ENCODE measurements around the gene ZNF490. TPM values are rescaled to one million over a fixed set of nuclear protein-coding genes. Genes with fewer than 3 reads are reported as not detected.

The ZNF490 gene
- total RNA-seq, 1 donor from 2014 or later: 12.2 TPM

- no peak overlapping the region for H3K27ac ChIP-seq
- intact Hi-C loops (cut with DNase I): no loop called here
- H3K4me3 ChIP-seq: no peak overlapping the region
- DNase-seq (no peak), ATAC-seq (no peak)
- peaks cover 11% of the 10 kb centered on the region for H3K36me3 ChIP-seq
- no peaks in the 10 kb centered on the region for H3K9me3 ChIP-seq
- no peak for TF ChIP-seq CTCF (IDR thresholded peaks at IDR 0.05)
- peaks cover 42% of the 10 kb centered on the region for H3K4me1 ChIP-seq
- H3K27me3 ChIP-seq: no peaks in the 10 kb centered on the region
These were observed 63.7 kb downstream of the ZNF490 start for GRCh38 chr19:12546903-12547302.

- DNase-seq (no peak), ATAC-seq (no peak)
- no peak for TF ChIP-seq CTCF (IDR thresholded peaks at IDR 0.05)
- Histone ChIP-seq H3K4me1 (peaks cover 42% of the 10 kb centered on the region), H3K27ac (no peak overlapping the region), H3K9me3 (no peaks in the 10 kb centered on the region), H3K27me3 (no peaks in the 10 kb centered on the region), H3K4me3 (no peak overlapping the region), H3K36me3 (peaks cover 16% of the 10 kb centered on the region)
- intact Hi-C loops (cut with DNase I): no loop called here
These were observed 64.5 kb downstream of the ZNF490 start for GRCh38 chr19:12546068-12546467.

- no peaks in the 10 kb centered on the region for H3K9me3 ChIP-seq
- intact Hi-C loops (cut with DNase I): no loop called here
- no peak for DNase-seq
- H3K27me3 ChIP-seq: no peaks in the 10 kb centered on the region
- peaks cover 41% of the 10 kb centered on the region for H3K4me1 ChIP-seq
- peak; percentile 17 for ATAC-seq
- H3K4me3 ChIP-seq: no peak overlapping the region
- TF ChIP-seq CTCF (IDR thresholded peaks at IDR 0.05): no peak
- H3K36me3 ChIP-seq: peaks cover 21% of the 10 kb centered on the region
- H3K27ac ChIP-seq: no peak overlapping the region
These were observed 65.3 kb downstream of the ZNF490 start for GRCh38 chr19:12545267-12545666.

- Histone ChIP-seq H3K27ac (no peak overlapping the region), H3K36me3 (peaks cover 26% of the 10 kb centered on the region), H3K9me3 (no peaks in the 10 kb centered on the region), H3K4me1 (peaks cover 32% of the 10 kb centered on the region), H3K27me3 (no peaks in the 10 kb centered on the region), H3K4me3 (no peak overlapping the region)
- no peak for DNase-seq
- intact Hi-C loops (cut with DNase I): no loop called here
- TF ChIP-seq CTCF (IDR thresholded peaks at IDR 0.05): no peak
- ATAC-seq: peak; percentile 74
These were observed 66.2 kb downstream of the ZNF490 start for GRCh38 chr19:12544401-12544876.

- Histone ChIP-seq H3K27me3 (no peaks in the 10 kb centered on the region), H3K4me1 (peaks cover 26% of the 10 kb centered on the region), H3K9me3 (no peaks in the 10 kb centered on the region), H3K4me3 (no peak overlapping the region), H3K36me3 (peaks cover 26% of the 10 kb centered on the region), H3K27ac (no peak overlapping the region)
- intact Hi-C loops (cut with DNase I): no loop called here
- DNase-seq (no peak), ATAC-seq (peak; percentile 44)
- no peak for TF ChIP-seq CTCF (IDR thresholded peaks at IDR 0.05)
These were observed 66.8 kb downstream of the ZNF490 start for GRCh38 chr19:12543855-12544254.

Other genes starting within 250 kb of the ZNF490 start
- gene ZNF442, start 245.1 kb downstream of the ZNF490 start, total RNA-seq: 5.1 TPM
- gene ZNF799, start 209.5 kb downstream of the ZNF490 start, total RNA-seq: 8.7 TPM
- 3.8 TPM for gene ZNF443, start 169.8 kb downstream of the ZNF490 start, total RNA-seq
- 2.6 TPM for gene ZNF709, start 126.0 kb downstream of the ZNF490 start, total RNA-seq
- 13.7 TPM for gene ZNF564, start 59.3 kb downstream of the ZNF490 start, total RNA-seq
- gene ZNF791, start 107 bp upstream of the ZNF490 start, total RNA-seq: 29.7 TPM
- 174 TPM for gene MAN2B1, start 55.9 kb upstream of the ZNF490 start, total RNA-seq
- gene WDR83, start 56.0 kb upstream of the ZNF490 start, total RNA-seq: 10.9 TPM
- 70.5 TPM for gene DHPS, start 71.1 kb upstream of the ZNF490 start, total RNA-seq
- gene GNG14, start 77.2 kb upstream of the ZNF490 start, total RNA-seq: not detected
- gene FBXW9, start 85.8 kb upstream of the ZNF490 start, total RNA-seq: 4.3 TPM
- gene TNPO2, start 113.1 kb upstream of the ZNF490 start, total RNA-seq: 49.0 TPM
- 144 TPM for gene TRIR, start 123.9 kb upstream of the ZNF490 start, total RNA-seq
- gene GET3, start 126.7 kb upstream of the ZNF490 start, total RNA-seq: 55.2 TPM
- not detected for gene BEST2, start 141.0 kb upstream of the ZNF490 start, total RNA-seq
- 65.3 TPM for gene HOOK2, start 164.7 kb upstream of the ZNF490 start, total RNA-seq
- 174 TPM for gene JUNB, start 180.7 kb upstream of the ZNF490 start, total RNA-seq
- gene PRDX2, start 191.0 kb upstream of the ZNF490 start, total RNA-seq: 123 TPM
- 2.8 TPM for gene THSD8, start 191.3 kb upstream of the ZNF490 start, total RNA-seq
- gene RNASEH2A, start 195.8 kb upstream of the ZNF490 start, total RNA-seq: 7.4 TPM
- not detected for gene RTBDN, start 223.8 kb upstream of the ZNF490 start, total RNA-seq
- gene MAST1, start 227.7 kb upstream of the ZNF490 start, total RNA-seq: not detected